T-cell (primary cell): Measurements from ENCODE around the gene FUT2. TPM values are rescaled to one million over a fixed set of nuclear protein-coding genes. Genes with fewer than 3 reads are reported as not detected.
A peak's percentile ranks its signal among the peaks of the same experiment; 100 is the strongest.

Experiments used
- ATAC-seq, 4 experiments: fragments of 200-7000 bp in 3 of 4; fragments of 150-1000 bp in 1 of 4; cut with Tn5 transposase; replicated peaks in 1 of 4; 1 replicate in 3 of 4; 2 replicates in 1 of 4; pipeline ENCODE4 v1.10.0; 2021; ENCODE audit warnings: moderate library complexity in 3 of 4, mild to moderate bottlenecking in 2 of 4, moderate number of reproducible peaks in 1 of 4
- CTCF ChIA-PET, 2 donors: fragments of 300-600 bp; sonication (Branson Sonifier 250); formaldehyde crosslinking; loops; one replicate each; lab custom pipeline; 2022; ENCODE audit warnings: antibody characterized with exemption in 2 of 2; lab: Charles Lee
- POLR2A ChIA-PET, 2 donors: fragments of 300-600 bp; sonication (Branson Sonifier 250); formaldehyde crosslinking; loops; one replicate each; lab custom pipeline; 2022; ENCODE audit warnings: antibody characterized with exemption in 2 of 2; lab: Charles Lee
- DNase-seq, 35 experiments: peaks; one replicate each; pipeline versions ENCODE4 v3.0.0 to v3.0.0-alpha.2; 2013 to 2023
- H3K27ac ChIP-seq: one replicate; pipeline ENCODE4 v1.5.1; 2013; ENCODE audit warnings: low read length
- H3K27me3 ChIP-seq, 2 experiments: replicated peaks in 1 of 2; 1 replicate in 1 of 2; 2 replicates in 1 of 2; pipeline versions ENCODE4 v1.6.1 to v1.7.0; 2013; ENCODE audit warnings: low read length in 1 of 2, mixed read lengths in 1 of 2; ENCODE audit not compliant: control insufficient read depth in 2 of 2, insufficient read depth in 2 of 2; ENCODE audit errors: extremely low read depth in 1 of 2
- H3K36me3 ChIP-seq, 2 donors: 1 replicate in 1 of 2; 2 replicates in 1 of 2; pipeline versions ENCODE4 v1.6.1 to v1.7.0; 2013; ENCODE audit warnings: low read length in 1 of 2; ENCODE audit not compliant: control insufficient read depth in 2 of 2, insufficient read depth in 1 of 2; ENCODE audit errors: extremely low read depth in 1 of 2
- H3K4me1 ChIP-seq, 2 experiments: 1 replicate in 1 of 2; 2 replicates in 1 of 2; pipeline versions ENCODE4 v1.6.1 to v1.7.0; 2013; ENCODE audit warnings: low read length in 2 of 2, mixed read lengths in 1 of 2; ENCODE audit not compliant: insufficient read depth in 2 of 2, control insufficient read depth in 1 of 2; ENCODE audit errors: extremely low read depth in 1 of 2
- H3K4me3 ChIP-seq, 2 donors: 1 replicate in 1 of 2; 2 replicates in 1 of 2; pipeline versions ENCODE4 v1.5.1 to v1.7.0; 2013; ENCODE audit warnings: mild to moderate bottlenecking in 2 of 2, low read length in 1 of 2, moderate library complexity in 1 of 2; ENCODE audit not compliant: control insufficient read depth in 1 of 2; ENCODE audit errors: extremely low read depth in 1 of 2
- H3K9me3 ChIP-seq: 2 replicates; pipeline ENCODE4 v1.7.0; 2013
- H3K27ac Mint-ChIP-seq, 2 donors: one replicate each; pipeline ENCODE4 v1.8.0; 2020 to 2021; ENCODE audit warnings: mild to moderate bottlenecking in 2 of 2, mixed read lengths in 2 of 2
- H3K27me3 Mint-ChIP-seq, 2 donors: one replicate each; pipeline ENCODE4 v1.8.0; 2021 to 2022; ENCODE audit warnings: mixed read lengths in 2 of 2
- H3K36me3 Mint-ChIP-seq: one replicate; pipeline ENCODE4 v1.8.0; 2021; ENCODE audit warnings: mixed read lengths
- H3K4me1 Mint-ChIP-seq, 3 donors: one replicate each; pipeline ENCODE4 v1.8.0; 2020 to 2022; ENCODE audit warnings: mixed read lengths in 3 of 3, mild to moderate bottlenecking in 1 of 3
- H3K4me3 Mint-ChIP-seq, 3 donors: one replicate each; pipeline ENCODE4 v1.8.0; 2020 to 2022; ENCODE audit warnings: mild to moderate bottlenecking in 3 of 3, mixed read lengths in 3 of 3, moderate library complexity in 3 of 3
- H3K9me3 Mint-ChIP-seq, 3 donors: one replicate each; pipeline ENCODE4 v1.8.0; 2020 to 2022; ENCODE audit warnings: mixed read lengths in 3 of 3
- WGBS: methylation state at CpG from one replicate; pipeline ENCODE4 v1.1.5; 2013; ENCODE audit warnings: missing lambda C conversion rate; ENCODE audit not compliant: insufficient coverage; 5-methylcytosine and 5-hydroxymethylcytosine counted together
- total RNA-seq, 35 experiments: library from RNA in 6 of 35; stranded (reverse) in 6 of 35; fragments of 120-200 nt in 1 of 35; gene quantifications; one replicate each; pipeline versions ENCODE4 v1.2.1 to v1.2.4 and lab custom pipeline; 2013 to 2026

Gene FUT2
- total RNA-seq, 5 donors from 2014 or later (not counting 1 experiment from before 2014, with no cell fraction given) = 0.16 TPM; not detected in 4

DNA sequence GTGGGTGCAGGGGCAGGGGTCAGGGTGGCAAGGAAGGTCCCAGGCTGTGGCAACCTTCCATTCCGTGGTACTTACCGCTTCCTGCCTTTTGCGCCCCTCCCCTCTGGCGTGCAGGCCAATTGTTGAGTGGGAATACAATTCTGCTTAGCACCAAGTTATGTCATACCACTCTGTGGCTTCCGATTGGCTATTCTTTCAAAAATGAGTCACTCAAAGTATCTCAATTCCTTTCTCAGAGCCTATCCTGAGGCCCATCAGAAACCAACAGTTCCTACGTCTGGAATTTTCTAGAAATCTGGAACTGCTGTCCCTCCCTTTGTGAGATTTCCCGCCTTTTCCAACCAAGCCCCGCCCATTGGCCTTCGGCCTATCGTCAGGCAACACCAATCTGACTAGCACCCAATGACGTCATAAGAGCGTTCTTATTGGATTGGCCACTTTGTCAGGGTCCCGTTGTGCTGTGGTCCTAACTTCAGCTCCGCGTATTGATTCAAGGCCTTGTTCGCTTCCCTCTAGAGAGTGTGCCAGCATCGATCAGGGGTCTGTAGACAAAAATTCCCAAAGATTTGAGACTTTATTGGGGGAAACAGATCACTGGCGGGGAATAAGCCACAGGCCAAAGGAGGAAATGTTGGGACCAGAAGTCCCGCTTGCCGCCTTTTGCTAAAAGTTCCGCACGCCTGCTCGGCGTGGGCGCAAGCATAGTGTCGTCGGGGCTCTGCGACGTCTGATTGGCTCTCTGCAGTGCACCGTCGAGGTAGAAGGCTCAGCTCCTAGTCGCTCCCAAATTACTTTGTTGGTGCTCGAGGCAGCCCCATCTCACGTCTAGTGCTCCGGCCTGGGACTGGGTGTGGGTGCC is 34.7 kb upstream of the FUT2 start:
- no peaks in the 10 kb centered on the region for H3K27me3 Mint-ChIP-seq
- Histone ChIP-seq H3K36me3 (no peaks in the 10 kb centered on the region), H3K27me3 (no peaks in the 10 kb centered on the region), H3K4me1 (peaks cover 4 to 16% of the 10 kb centered on the region in 2 experiments), H3K9me3 (no peaks in the 10 kb centered on the region), H3K4me3 (peak overlapping the region; percentile 22 to 27), H3K27ac (peak overlapping the region; percentile 58)
- ATAC-seq (peak; percentile 92 to 94 (median 93)), DNase-seq (peak; percentile 52 to 90 (median 73))
- H3K4me1 Mint-ChIP-seq = peaks cover 9 to 13% (median 11%) of the 10 kb centered on the region in 3 donors
- ChIA-PET POLR2A (interaction anchor here in 1 of 2 donors (0.5 kb wide), 1 partner anchor 1213 kb away, joined by 3 read pairs; no protein-coding TSS in a partner anchor), CTCF (no interaction called here)
- WGBS = 48% methylated on average over 32 of the region's 35 CpGs
- H3K27ac Mint-ChIP-seq = peak overlapping the region; percentile 76 to 86
- H3K36me3 Mint-ChIP-seq = no peaks in the 10 kb centered on the region
- no peaks in the 10 kb centered on the region for H3K9me3 Mint-ChIP-seq
- peak overlapping the region; percentile 63 to 67 (median 66) for H3K4me3 Mint-ChIP-seq

DNA sequence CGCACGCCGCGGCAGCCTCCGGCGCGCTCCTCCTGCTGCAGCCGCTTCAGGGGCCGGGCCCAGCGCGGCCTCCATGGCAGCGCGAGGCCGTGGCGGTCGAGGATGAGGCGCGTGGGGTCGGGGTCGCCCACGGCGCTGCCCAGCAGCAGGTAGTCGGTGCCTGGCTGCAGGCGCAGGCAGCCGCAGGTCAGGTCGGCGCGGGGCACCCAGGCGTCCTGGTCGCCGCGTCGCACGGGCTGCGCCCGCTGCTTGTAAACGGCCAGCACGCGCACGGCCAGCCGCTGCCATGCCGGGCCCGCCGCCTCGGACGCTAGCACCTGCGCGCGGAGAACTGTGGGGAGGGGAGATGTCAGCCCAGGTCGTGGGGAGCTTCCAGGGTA is 34.1 kb upstream of the FUT2 start:
- H3K4me3 Mint-ChIP-seq = no peak overlapping the region
- no peak for ATAC-seq
- 93% methylated on average over 31 of the region's 50 CpGs for WGBS

DNA sequence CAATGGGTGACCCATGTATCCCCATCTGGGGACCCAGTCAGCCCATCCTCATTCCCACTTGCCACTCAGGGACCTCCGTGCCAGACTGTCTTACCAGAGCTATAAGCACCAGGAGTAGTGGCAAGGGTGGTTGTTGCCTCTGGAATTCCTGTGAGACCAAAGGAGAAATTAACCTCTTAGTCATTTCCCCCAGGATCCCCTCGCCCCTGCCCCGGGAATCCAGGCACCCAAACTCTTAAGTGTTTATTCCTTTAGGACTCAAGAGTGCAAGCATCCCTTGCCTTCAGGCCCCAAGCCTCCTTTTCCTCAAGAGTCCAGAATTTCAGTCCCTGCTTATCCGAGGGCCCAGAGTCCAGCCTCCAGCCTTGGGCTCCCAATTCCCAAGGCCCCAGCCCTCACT is 32.1 kb upstream of the FUT2 start:
- H3K36me3 ChIP-seq = no peaks in the 10 kb centered on the region
- H3K27me3 ChIP-seq = no peaks in the 10 kb centered on the region
- Mint-ChIP-seq H3K27me3 (no peaks in the 10 kb centered on the region), H3K9me3 (peaks cover 0 to under 1% (median 0%) of the 10 kb centered on the region in 3 donors), H3K27ac (no peak overlapping the region), H3K4me3 (no peak overlapping the region), H3K36me3 (no peaks in the 10 kb centered on the region), H3K4me1 (peaks cover 9 to 13% (median 11%) of the 10 kb centered on the region in 3 donors)
- H3K4me3 ChIP-seq = no peak overlapping the region
- ATAC-seq (no peak), DNase-seq (no peak)
- ChIA-PET POLR2A (no interaction called here), CTCF (interaction anchor here in 1 of 2 donors (0.7 kb wide), 1 partner anchor 80 kb away, joined by 3 read pairs; no protein-coding TSS in a partner anchor)
- H3K4me1 ChIP-seq = peaks cover 4 to 16% of the 10 kb centered on the region in 2 experiments
- H3K27ac ChIP-seq = no peak overlapping the region
- WGBS = 100% methylated on average over 1 of the region's 4 CpGs
- H3K9me3 ChIP-seq = no peaks in the 10 kb centered on the region

More for the DNA sequence above, 34.1 kb upstream of the FUT2 start:
- H3K27me3 ChIP-seq = no peaks in the 10 kb centered on the region
- no peak for DNase-seq
- ChIA-PET CTCF (no interaction called here), POLR2A (no interaction called here)
- Mint-ChIP-seq H3K9me3 (no peaks in the 10 kb centered on the region), H3K36me3 (no peaks in the 10 kb centered on the region), H3K27ac (no peak overlapping the region), H3K4me1 (peaks cover 9 to 13% (median 11%) of the 10 kb centered on the region in 3 donors), H3K27me3 (no peaks in the 10 kb centered on the region)
- H3K4me3 ChIP-seq = no peak overlapping the region
- no peaks in the 10 kb centered on the region for H3K9me3 ChIP-seq
- no peaks in the 10 kb centered on the region for H3K36me3 ChIP-seq
- H3K4me1 ChIP-seq = peaks cover 4 to 16% of the 10 kb centered on the region in 2 experiments
- no peak overlapping the region for H3K27ac ChIP-seq

DNA sequence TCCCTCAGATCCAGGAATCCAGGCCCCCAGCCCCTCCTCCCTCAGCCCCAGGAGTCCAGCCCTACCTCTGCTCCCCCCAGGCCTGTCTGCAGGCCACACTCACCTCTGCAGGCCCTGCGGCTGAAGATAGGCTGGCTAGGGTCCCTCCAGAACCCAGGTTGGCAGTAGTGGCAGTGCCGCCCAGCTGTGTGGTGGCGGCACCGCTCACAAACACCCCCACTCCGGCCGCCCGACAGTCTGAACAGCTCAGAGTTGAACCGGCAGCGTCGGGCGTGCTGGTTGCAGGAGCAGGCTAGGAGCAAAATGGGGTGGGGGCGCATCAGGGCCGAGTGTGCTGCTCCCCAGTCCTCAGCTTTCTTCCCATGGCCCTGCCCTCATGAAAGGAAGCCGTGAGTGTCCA is 31.3 kb upstream of the FUT2 start:
- Mint-ChIP-seq H3K27me3 (no peaks in the 10 kb centered on the region), H3K4me3 (no peak overlapping the region), H3K4me1 (peaks cover 9 to 11% (median 10%) of the 10 kb centered on the region in 3 donors), H3K9me3 (peaks cover 0 to 4% (median 0%) of the 10 kb centered on the region in 3 donors), H3K27ac (no peak overlapping the region), H3K36me3 (no peaks in the 10 kb centered on the region)
- Histone ChIP-seq H3K27me3 (no peaks in the 10 kb centered on the region), H3K27ac (no peak overlapping the region), H3K9me3 (no peaks in the 10 kb centered on the region), H3K36me3 (no peaks in the 10 kb centered on the region), H3K4me3 (no peak overlapping the region), H3K4me1 (peaks cover 4 to 16% of the 10 kb centered on the region in 2 experiments)
- 95% methylated on average over 14 of the region's 14 CpGs for WGBS
- no peak for ATAC-seq
- no peak for DNase-seq
- POLR2A ChIA-PET = interaction anchor here in 1 of 2 donors (0.7 kb wide), 2 partner anchors 59 to 313 kb away, joined by 3 read pairs; no protein-coding TSS in a partner anchor
- CTCF ChIA-PET = no interaction called here

DNA sequence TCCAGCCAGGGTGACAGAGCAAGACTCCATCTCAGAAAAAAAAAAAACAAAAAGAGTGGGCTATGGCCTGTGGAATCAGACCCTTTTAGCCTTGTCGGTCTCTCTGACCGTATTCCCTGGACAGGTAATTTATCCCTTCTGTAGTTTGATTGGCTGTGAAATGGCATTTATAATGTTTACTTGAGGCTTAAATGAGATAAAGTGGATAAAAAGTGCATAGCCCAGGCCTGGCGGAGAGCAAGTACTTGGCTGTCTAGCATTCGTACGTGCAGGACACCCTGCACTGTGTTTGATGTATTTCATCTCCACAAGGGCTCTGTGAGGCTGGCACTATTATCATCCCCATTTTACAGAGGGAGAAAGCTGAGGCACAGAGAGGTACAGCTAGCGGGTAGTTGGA is 30.0 kb upstream of the FUT2 start:
- ChIA-PET POLR2A (no interaction called here), CTCF (interaction anchor here in 1 of 2 donors (0.7 kb wide), 1 partner anchor 34 kb away, joined by 3 read pairs; no protein-coding TSS in a partner anchor)
- no peaks in the 10 kb centered on the region for H3K27me3 Mint-ChIP-seq
- Histone ChIP-seq H3K4me1 (peaks cover 2 to 7% of the 10 kb centered on the region in 2 experiments), H3K27me3 (no peaks in the 10 kb centered on the region), H3K9me3 (no peaks in the 10 kb centered on the region), H3K36me3 (no peaks in the 10 kb centered on the region), H3K4me3 (no peak overlapping the region), H3K27ac (no peak overlapping the region)
- H3K4me3 Mint-ChIP-seq = no peak overlapping the region
- H3K27ac Mint-ChIP-seq = no peak overlapping the region
- ATAC-seq = no peak
- DNase-seq = no peak
- H3K9me3 Mint-ChIP-seq = peaks cover 0 to 4% (median 0%) of the 10 kb centered on the region in 3 donors
- 80% methylated on average over 2 of the region's 6 CpGs for WGBS
- H3K4me1 Mint-ChIP-seq = peaks cover 6 to 9% (median 8%) of the 10 kb centered on the region in 3 donors
- H3K36me3 Mint-ChIP-seq = no peaks in the 10 kb centered on the region

DNA sequence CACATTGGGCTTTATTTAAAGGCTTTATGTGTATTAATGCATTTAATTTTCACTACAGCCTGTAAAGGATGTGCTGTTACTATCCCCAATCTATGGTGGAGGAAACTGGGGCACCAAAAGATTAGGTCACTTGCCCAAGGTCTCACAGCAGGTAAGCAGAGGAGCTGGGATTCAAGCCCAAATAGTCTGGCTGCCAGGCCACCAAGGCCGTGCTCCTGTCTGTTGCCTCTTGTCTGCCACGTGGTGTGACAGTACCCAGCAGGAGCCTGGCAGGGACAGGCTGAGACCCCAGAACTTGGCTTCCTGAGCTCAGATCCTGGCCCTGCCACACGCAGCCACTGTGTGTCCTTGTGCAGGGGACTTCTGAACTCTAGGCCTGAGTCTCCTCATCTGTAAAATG is 27.4 kb upstream of the FUT2 start:
- H3K27ac ChIP-seq = no peak overlapping the region
- H3K9me3 ChIP-seq = no peaks in the 10 kb centered on the region

More for the DNA sequence above, 27.4 kb upstream of the FUT2 start:
- no peak overlapping the region for H3K4me3 Mint-ChIP-seq
- no peaks in the 10 kb centered on the region for H3K4me1 Mint-ChIP-seq
- CTCF ChIA-PET = no interaction called here
- H3K9me3 Mint-ChIP-seq = peaks cover 0 to 4% (median 0%) of the 10 kb centered on the region in 3 donors
- ATAC-seq (no peak), DNase-seq (no peak)
- POLR2A ChIA-PET = no interaction called here
- H3K27me3 Mint-ChIP-seq = no peaks in the 10 kb centered on the region
- Histone ChIP-seq H3K27me3 (no peaks in the 10 kb centered on the region), H3K4me3 (no peak overlapping the region), H3K4me1 (no peaks in the 10 kb centered on the region), H3K36me3 (no peaks in the 10 kb centered on the region)
- 85% methylated on average over 3 of the region's 3 CpGs for WGBS
- H3K36me3 Mint-ChIP-seq = no peaks in the 10 kb centered on the region
- no peak overlapping the region for H3K27ac Mint-ChIP-seq
